BLaER1 (cell line): ENCODE results near the gene GRPEL2.

Experiments
- H3K27ac ChIP-seq: shearing (Covaris generic); formaldehyde crosslinking; 2 replicates; pipeline ENCODE4 v1.8.1; 2022
- H3K27me3 ChIP-seq: shearing (Covaris generic); formaldehyde crosslinking; 2 replicates; pipeline ENCODE4 v1.8.1; 2022
- H3K36me3 ChIP-seq: shearing (Covaris generic); formaldehyde crosslinking; 2 replicates; pipeline ENCODE4 v1.8.1; 2022
- H3K4me1 ChIP-seq: shearing (Covaris generic); formaldehyde crosslinking; 2 replicates; pipeline ENCODE4 v1.8.1; 2022
- H3K4me2 ChIP-seq: shearing (Covaris generic); formaldehyde crosslinking; 2 replicates; pipeline ENCODE4 v1.8.1; 2022
- H3K4me3 ChIP-seq: shearing (Covaris generic); formaldehyde crosslinking; 2 replicates; pipeline ENCODE4 v1.8.1; 2022
- H3K9ac ChIP-seq: shearing (Covaris generic); formaldehyde crosslinking; 2 replicates; pipeline ENCODE4 v1.8.1; 2022
- H3K9me3 ChIP-seq: shearing (Covaris generic); formaldehyde crosslinking; 2 replicates; pipeline ENCODE4 v1.8.1; 2022
- H4K20me1 ChIP-seq: shearing (Covaris generic); formaldehyde crosslinking; 2 replicates; pipeline ENCODE4 v1.8.1; 2022
- Cebpa-rat ChIP-seq: shearing (Covaris generic); IDR thresholded peaks from 2 replicates; pipeline ENCODE4 v1.8.1; 2022

GRPEL2 gene

GRCh38 chr5:149317281-149318048, 27.8 kb upstream of the GRPEL2 start:
- TF ChIP-seq Cebpa-rat = no peak
- H3K4me3 ChIP-seq = no peak overlapping the region
- H3K4me2 ChIP-seq = no peak overlapping the region
- H3K36me3 ChIP-seq = peaks cover 3% of the 10 kb centered on the region; the same call in 1 of the 2 replicates
- H3K4me1 ChIP-seq = peaks cover 11% of the 10 kb centered on the region; the same call in 1 of the 2 replicates
- no peaks in the 10 kb centered on the region for H4K20me1 ChIP-seq
- H3K9me3 ChIP-seq = no peaks in the 10 kb centered on the region
- H3K27ac ChIP-seq = peak overlapping the region; percentile 14; the same call in 1 of the 2 replicates
- H3K9ac ChIP-seq = no peak overlapping the region
- H3K27me3 ChIP-seq = no peaks in the 10 kb centered on the region

- no peaks in the 10 kb centered on the region for H3K9me3 ChIP-seq
- no peaks in the 10 kb centered on the region for H3K27me3 ChIP-seq
- H3K4me3 ChIP-seq = no peak overlapping the region
- no peak overlapping the region for H3K27ac ChIP-seq
- peaks cover 5% of the 10 kb centered on the region; the same call in 1 of the 2 replicates for H3K36me3 ChIP-seq
- H3K4me1 ChIP-seq = no peaks in the 10 kb centered on the region
- H4K20me1 ChIP-seq = no peaks in the 10 kb centered on the region
- no peak overlapping the region for H3K9ac ChIP-seq
- no peak for TF ChIP-seq Cebpa-rat
- no peak overlapping the region for H3K4me2 ChIP-seq
Observed at GRCh38 chr5:149319174-149319573, 26.1 kb upstream of the GRPEL2 start.

- peaks cover 5% of the 10 kb centered on the region for H3K36me3 ChIP-seq
- H3K27ac ChIP-seq = no peak overlapping the region
- H3K9me3 ChIP-seq = no peaks in the 10 kb centered on the region
- no peak overlapping the region for H3K4me2 ChIP-seq
- TF ChIP-seq Cebpa-rat = no peak
- H3K4me1 ChIP-seq = no peaks in the 10 kb centered on the region
- no peak overlapping the region for H3K4me3 ChIP-seq
- no peaks in the 10 kb centered on the region for H4K20me1 ChIP-seq
- H3K27me3 ChIP-seq = no peaks in the 10 kb centered on the region
- H3K9ac ChIP-seq = no peak overlapping the region
Observed at GRCh38 chr5:149320791-149321330, 24.4 kb upstream of the GRPEL2 start.

- Histone ChIP-seq H3K9me3 (no peaks in the 10 kb centered on the region), H3K4me1 (no peaks in the 10 kb centered on the region), H3K4me3 (no peak overlapping the region), H3K36me3 (peaks cover 5% of the 10 kb centered on the region), H3K27me3 (no peaks in the 10 kb centered on the region), H3K27ac (no peak overlapping the region), H3K9ac (no peak overlapping the region), H4K20me1 (no peaks in the 10 kb centered on the region), H3K4me2 (no peak overlapping the region)
- TF ChIP-seq Cebpa-rat = no peak
Observed at GRCh38 chr5:149322518-149322917, 22.8 kb upstream of the GRPEL2 start.

- no peaks in the 10 kb centered on the region for H3K27me3 ChIP-seq
- no peak for TF ChIP-seq Cebpa-rat
- H3K4me1 ChIP-seq = no peaks in the 10 kb centered on the region
- no peaks in the 10 kb centered on the region for H3K9me3 ChIP-seq
- H3K4me2 ChIP-seq = no peak overlapping the region
- no peak overlapping the region for H3K9ac ChIP-seq
- H4K20me1 ChIP-seq = no peaks in the 10 kb centered on the region
- H3K36me3 ChIP-seq = peaks cover 5% of the 10 kb centered on the region
- H3K27ac ChIP-seq = no peak overlapping the region
- no peak overlapping the region for H3K4me3 ChIP-seq
Observed at GRCh38 chr5:149323210-149323609, 22.1 kb upstream of the GRPEL2 start.

- Histone ChIP-seq H3K9me3 (no peaks in the 10 kb centered on the region), H3K4me1 (no peaks in the 10 kb centered on the region), H3K36me3 (peaks cover 5% of the 10 kb centered on the region), H3K27ac (no peak overlapping the region), H3K4me2 (no peak overlapping the region), H4K20me1 (no peaks in the 10 kb centered on the region), H3K4me3 (no peak overlapping the region), H3K9ac (no peak overlapping the region), H3K27me3 (no peaks in the 10 kb centered on the region)
- no peak for TF ChIP-seq Cebpa-rat
Observed at GRCh38 chr5:149323621-149324205, 21.6 kb upstream of the GRPEL2 start.

GRCh38 chr5:149324641-149325040, 20.7 kb upstream of the GRPEL2 start:
- Histone ChIP-seq H3K27ac (no peak overlapping the region), H3K9me3 (no peaks in the 10 kb centered on the region), H3K4me1 (no peaks in the 10 kb centered on the region), H3K4me3 (no peak overlapping the region), H3K36me3 (peaks cover 5% of the 10 kb centered on the region), H4K20me1 (no peaks in the 10 kb centered on the region), H3K9ac (no peak overlapping the region), H3K27me3 (no peaks in the 10 kb centered on the region), H3K4me2 (no peak overlapping the region)
- no peak for TF ChIP-seq Cebpa-rat

- Histone ChIP-seq H4K20me1 (no peaks in the 10 kb centered on the region), H3K9me3 (no peaks in the 10 kb centered on the region), H3K4me1 (no peaks in the 10 kb centered on the region), H3K4me3 (no peak overlapping the region), H3K27ac (no peak overlapping the region), H3K4me2 (no peak overlapping the region), H3K27me3 (no peaks in the 10 kb centered on the region), H3K9ac (no peak overlapping the region), H3K36me3 (peaks cover 5% of the 10 kb centered on the region)
- no peak for TF ChIP-seq Cebpa-rat
Observed at GRCh38 chr5:149325166-149325735, 20.0 kb upstream of the GRPEL2 start.

GRCh38 chr5:149325894-149326293, 19.4 kb upstream of the GRPEL2 start:
- no peaks in the 10 kb centered on the region for H3K9me3 ChIP-seq
- H3K4me2 ChIP-seq = no peak overlapping the region
- no peak overlapping the region for H3K4me3 ChIP-seq
- TF ChIP-seq Cebpa-rat = no peak
- no peak overlapping the region for H3K9ac ChIP-seq
- no peaks in the 10 kb centered on the region for H4K20me1 ChIP-seq
- H3K27ac ChIP-seq = no peak overlapping the region
- H3K4me1 ChIP-seq = no peaks in the 10 kb centered on the region
- H3K36me3 ChIP-seq = peaks cover 5% of the 10 kb centered on the region
- H3K27me3 ChIP-seq = no peaks in the 10 kb centered on the region

GRCh38 chr5:149326611-149327010, 18.7 kb upstream of the GRPEL2 start:
- H3K9ac ChIP-seq = no peak overlapping the region
- no peak overlapping the region for H3K4me2 ChIP-seq
- no peaks in the 10 kb centered on the region for H3K9me3 ChIP-seq
- no peaks in the 10 kb centered on the region for H3K4me1 ChIP-seq
- no peak overlapping the region for H3K27ac ChIP-seq
- H3K36me3 ChIP-seq = peaks cover 5% of the 10 kb centered on the region
- no peaks in the 10 kb centered on the region for H4K20me1 ChIP-seq
- no peaks in the 10 kb centered on the region for H3K27me3 ChIP-seq
- no peak for TF ChIP-seq Cebpa-rat
- no peak overlapping the region for H3K4me3 ChIP-seq
